Skin of body (tissue), 2 donors: ENCODE data around the gene SNED1. TPM values are rescaled to one million over a fixed set of nuclear protein-coding genes. Genes with fewer than 3 reads are reported as not detected.

Source experiments
- DNase-seq: peaks from one replicate; lab custom pipeline; 2025; lab: John Stamatoyannopoulos, UW
- total RNA-seq: library from RNA; depleted of rRNA; stranded (reverse); fragments of >200 nt; gene quantifications from one replicate; pipeline ENCODE4 v1.2.3, GENCODE V29; 2014

Gene SNED1
- total RNA-seq, 1 donor from 2014 or later = 9.7 TPM

- no peak for DNase-seq
Measured at GRCh38 chr2:240959941-240960308, 38.5 kb upstream of the SNED1 start.

GRCh38 chr2:240960309-240960970 lies 38.0 kb upstream of the SNED1 start:
- peak; percentile 4 for DNase-seq

- DNase-seq = no peak
Measured at GRCh38 chr2:240960971-240961876, 37.2 kb upstream of the SNED1 start.

- no peak for DNase-seq
Measured at GRCh38 chr2:240961910-240962299, 36.5 kb upstream of the SNED1 start.

GRCh38 chr2:240962300-240963064 lies 35.9 kb upstream of the SNED1 start:
- DNase-seq = peak; percentile 16

GRCh38 chr2:240963065-240963867 lies 35.2 kb upstream of the SNED1 start:
- no peak for DNase-seq

GRCh38 chr2:240963868-240964703 lies 34.3 kb upstream of the SNED1 start:
- DNase-seq = no peak

- DNase-seq = no peak
Measured at GRCh38 chr2:240964704-240965295, 33.6 kb upstream of the SNED1 start.

GRCh38 chr2:240965296-240965904 lies 33.0 kb upstream of the SNED1 start:
- no peak for DNase-seq

- no peak for DNase-seq
Measured at GRCh38 chr2:240965905-240966456, 32.4 kb upstream of the SNED1 start.

GRCh38 chr2:240966457-240966905 lies 31.9 kb upstream of the SNED1 start:
- no peak for DNase-seq

- no peak for DNase-seq
Measured at GRCh38 chr2:240966906-240967680, 31.3 kb upstream of the SNED1 start.

- no peak for DNase-seq
Measured at GRCh38 chr2:240967681-240968621, 30.5 kb upstream of the SNED1 start.

- DNase-seq = no peak
Measured at GRCh38 chr2:240968731-240969624, 29.4 kb upstream of the SNED1 start.

- no peak for DNase-seq
Measured at GRCh38 chr2:240970104-240970503, 28.3 kb upstream of the SNED1 start.

- no peak for DNase-seq
Measured at GRCh38 chr2:240970816-240971215, 27.6 kb upstream of the SNED1 start.
